Stimulated activated CD8-positive, alpha-beta memory T cell treated with anti-CD3 and anti-CD28 coated beads, Interleukin-7, amount 100 ng/mL, for 1 hour (primary cell): ENCODE data around the gene CCDC188.
"Not testable (repeated sequence)": the region's sequence is repeated elsewhere in the genome, so short reads cannot be mapped to it uniquely, and the experiment has no call there.

ENCODE experiments used
- DNase-seq, 2 donors: peaks; one replicate each; pipeline ENCODE4 v3.0.0-alpha.2; 2020; ENCODE audit warnings: low read depth in 2 of 2

The CCDC188 gene

GRCh38 chr22:20170170-20170569, 19.3 kb upstream of the CCDC188 start:
- DNase-seq: no peak

DNA sequence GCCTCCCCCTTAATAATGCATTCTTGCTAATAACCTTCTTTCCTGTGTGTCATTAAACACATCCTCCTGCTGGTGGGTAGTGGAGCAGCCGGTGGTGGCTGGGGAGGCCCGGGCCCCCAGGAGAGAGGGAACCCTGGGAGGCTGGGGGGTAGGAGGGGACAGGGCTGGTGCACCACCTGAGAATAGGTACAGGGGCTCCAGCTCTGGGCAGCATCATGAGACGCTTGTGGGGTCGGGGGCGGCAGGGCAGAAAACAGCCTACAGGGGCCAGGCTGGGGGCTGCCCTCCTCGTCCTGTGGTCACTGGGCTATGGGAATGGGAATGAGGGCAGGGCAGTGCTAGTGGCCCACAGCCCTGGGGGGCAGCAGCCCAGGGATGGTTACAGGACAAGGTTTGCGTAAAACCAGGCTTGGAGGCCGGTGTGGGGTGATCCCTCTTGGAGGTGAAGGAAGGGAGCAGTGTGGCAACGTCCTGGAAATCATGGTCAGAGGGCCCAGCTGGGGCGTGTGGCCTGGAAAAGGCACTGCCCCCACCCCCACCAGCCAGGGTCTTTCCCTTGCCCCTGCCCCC, 18.5 kb upstream of the CCDC188 start:
- no peak for DNase-seq

- no peak for DNase-seq
These were observed 16.9 kb upstream of the CCDC188 start for GRCh38 chr22:20167643-20168322.

DNA sequence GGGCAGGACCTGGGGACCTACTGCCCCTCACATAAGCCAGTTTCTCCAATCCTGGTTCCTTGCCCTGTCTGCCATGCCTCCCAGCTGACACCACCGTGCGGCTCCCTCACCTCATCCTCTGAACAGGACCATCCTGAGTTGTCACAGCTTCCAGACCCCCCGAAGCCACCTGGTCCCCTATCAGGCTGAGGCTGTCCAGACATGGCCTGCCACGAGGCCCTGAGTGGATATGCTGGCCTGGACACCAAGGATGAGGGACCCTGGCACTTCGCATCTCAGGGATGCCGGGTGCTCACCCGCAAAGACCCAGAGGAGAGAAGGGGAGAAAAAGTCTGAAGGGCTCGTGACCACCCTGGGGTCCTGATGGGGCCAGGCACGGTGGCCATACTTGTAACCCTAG, 15.8 kb upstream of the CCDC188 start:
- DNase-seq: no peak

GRCh38 chr22:20165913-20166312, 15.1 kb upstream of the CCDC188 start:
- no peak for DNase-seq

DNA sequence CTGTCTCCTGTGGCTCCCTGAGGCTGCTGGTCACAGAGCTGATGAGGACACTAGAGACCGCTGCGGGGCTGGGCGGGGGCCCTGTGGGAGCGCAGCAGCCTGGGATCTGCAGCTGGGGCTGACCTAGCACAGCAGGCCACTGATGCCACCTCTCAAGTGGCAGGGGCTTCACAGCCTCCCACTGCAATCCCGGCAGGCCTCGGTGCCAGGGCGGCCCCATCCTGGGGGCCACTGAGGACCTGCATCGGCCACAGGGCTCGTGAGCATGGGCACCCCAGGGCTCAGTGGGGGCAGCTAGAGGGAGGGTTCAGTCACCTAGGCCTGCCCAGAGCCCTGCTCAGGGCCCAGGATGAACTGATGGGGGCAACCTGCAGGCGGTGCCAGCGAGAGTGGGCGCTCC, 14.6 kb upstream of the CCDC188 start:
- DNase-seq: no peak

DNA sequence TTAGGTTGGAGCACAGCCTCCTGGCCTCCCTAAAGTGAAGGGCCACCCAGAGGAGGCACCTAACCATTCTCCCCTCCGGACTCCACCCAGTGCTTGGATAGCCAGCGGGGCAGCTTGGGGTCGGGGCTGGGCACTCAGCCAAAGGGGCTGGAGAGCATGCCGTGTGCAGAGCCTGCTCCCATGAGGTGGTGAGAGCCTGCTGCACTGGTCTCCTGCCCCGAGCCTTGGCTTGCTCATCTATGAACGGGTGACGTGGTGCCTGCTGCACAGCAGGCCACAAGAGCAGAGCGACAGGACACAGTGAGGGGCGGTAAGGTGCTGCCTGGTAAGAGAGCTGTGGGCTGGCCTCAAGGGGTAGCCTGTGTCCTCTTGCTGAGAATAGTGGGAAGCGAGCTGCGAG, 14.0 kb upstream of the CCDC188 start:
- no peak for DNase-seq

DNA sequence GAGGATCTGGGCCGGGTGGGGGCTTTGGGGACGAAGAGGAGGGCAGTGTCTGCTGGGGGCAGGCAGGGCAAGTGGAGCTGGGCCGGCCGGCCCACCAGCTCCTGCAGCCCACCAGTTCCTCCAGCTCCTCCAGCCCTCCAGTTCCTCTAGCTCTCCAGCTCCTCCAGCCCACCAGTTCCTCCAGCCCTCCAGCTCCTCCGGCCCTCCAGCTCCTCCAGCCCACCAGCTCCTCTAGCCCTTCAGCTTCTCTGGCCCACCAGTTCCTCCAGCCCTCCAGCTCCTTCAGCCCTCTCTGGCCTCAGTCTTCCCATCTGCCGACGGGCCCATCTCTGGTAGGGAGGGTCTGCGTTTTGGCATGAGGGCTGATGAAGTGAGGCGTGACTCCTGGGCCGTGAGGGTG, 9.2 kb upstream of the CCDC188 start:
- DNase-seq: no peak

DNA sequence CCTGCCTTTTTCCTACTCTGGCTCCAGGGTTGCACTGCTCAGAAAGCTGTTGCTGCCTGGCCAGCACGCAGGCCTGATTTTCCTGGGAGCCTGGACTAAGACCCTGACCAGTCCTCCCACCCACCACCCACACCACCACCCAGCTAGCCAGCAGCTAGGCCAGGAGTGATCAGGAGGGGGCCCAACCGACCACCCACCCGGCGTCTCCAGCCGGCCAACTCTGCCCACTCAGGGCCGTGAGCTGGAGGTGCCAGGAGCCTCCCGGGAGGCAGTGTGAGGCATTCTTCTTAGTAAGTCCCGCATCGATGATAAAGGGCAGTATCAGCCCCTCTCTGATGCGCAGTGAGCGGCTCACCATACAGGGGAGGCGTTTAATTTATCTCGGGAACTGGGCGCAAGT, 8.7 kb upstream of the CCDC188 start:
- DNase-seq: not testable (repeated sequence)

GRCh38 chr22:20159076-20159475, 8.2 kb upstream of the CCDC188 start:
- DNase-seq: no peak

GRCh38 chr22:20158391-20159036, 7.7 kb upstream of the CCDC188 start:
- DNase-seq: no peak

- no peak for DNase-seq
These were observed 6.8 kb upstream of the CCDC188 start for GRCh38 chr22:20157430-20158183.

GRCh38 chr22:20156611-20157429, 6.0 kb upstream of the CCDC188 start:
- DNase-seq: peak; percentile 85 to 96

- DNase-seq: no peak
These were observed 5.2 kb upstream of the CCDC188 start for GRCh38 chr22:20156042-20156389.

DNA sequence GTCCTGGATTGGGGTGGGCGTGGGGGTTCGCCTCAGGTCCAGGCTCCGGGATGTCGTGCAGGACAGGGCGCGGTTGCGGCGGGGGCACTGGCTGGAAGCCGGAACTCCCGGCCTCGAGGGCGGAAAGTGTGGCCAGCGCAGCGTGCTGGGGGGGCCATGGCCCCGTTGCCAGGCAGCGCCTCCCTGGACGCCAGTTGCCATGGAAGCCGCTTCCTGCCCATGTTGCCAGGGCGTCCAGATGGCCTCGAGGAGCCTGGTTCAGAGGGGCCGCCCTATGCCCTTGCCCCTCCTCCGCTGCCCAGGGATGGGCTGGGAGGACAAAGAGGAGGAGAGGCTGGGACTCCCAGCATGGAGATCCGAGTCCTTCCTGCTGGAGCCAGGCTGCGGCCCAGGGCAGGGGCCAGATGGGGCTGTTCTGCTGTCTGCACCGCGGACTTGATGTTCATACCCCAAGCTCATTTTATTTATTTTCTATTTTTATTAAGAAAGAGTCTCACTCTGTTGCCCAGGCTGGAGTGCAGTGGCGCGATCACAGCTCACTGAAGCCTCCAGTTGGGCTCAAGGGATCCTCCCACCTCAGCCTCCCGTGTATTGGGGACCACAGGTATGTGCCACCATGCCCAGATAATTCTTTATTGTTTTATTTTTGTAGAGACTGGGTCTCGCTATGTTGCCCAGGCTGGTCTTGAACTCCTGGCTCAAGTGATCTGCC, 4.6 kb upstream of the CCDC188 start:
- DNase-seq: no peak

DNA sequence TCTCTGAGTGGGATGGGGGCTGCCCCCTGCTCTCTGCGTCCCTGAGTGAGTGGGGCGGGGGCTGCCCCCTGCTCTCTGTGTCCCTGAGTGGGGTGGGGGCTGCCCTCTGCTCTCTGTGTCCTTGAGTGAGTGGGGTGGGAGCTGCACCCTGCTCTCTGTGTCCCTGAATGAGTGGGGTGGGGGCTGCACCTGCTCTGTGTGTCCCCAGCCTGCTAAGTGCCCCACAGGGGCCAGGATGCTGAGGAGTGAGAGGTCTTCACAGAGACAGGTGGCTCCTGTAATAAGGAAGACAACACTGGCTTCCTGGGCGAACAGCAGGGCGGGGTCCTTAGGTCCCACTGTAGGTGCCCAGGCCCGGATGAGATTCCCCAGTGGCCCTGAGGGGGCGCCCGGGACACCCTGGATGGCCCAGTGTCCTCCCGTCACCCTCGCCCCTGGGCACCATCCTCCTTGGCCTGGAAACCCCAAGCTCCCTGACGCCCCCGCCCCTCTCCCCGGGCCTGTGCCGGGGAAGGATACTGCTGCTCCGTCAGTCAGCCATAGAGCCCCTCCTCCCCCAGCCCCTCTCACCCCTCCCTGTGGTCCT, 3.8 kb upstream of the CCDC188 start:
- DNase-seq: no peak

DNA sequence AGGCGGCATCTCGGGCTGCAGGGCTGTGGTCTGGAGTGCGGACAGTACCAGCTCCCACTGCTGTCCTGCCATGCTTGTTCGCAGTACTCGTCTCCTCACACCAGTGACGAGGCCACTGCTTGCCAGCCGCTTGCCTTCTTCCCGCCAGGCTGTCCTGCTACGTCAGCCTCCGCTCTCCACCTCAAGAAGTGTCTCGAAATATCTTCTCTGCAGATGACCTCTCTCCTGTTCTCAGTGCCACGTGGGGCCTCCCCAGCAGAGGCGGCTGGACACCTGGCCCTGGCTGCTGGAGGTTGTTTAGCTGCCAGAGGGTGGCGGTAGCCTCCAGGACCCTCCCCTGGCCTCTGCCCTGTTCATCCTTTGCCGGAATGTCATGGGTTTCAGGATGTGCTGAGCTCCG, 3.1 kb upstream of the CCDC188 start:
- DNase-seq: no peak

DNA sequence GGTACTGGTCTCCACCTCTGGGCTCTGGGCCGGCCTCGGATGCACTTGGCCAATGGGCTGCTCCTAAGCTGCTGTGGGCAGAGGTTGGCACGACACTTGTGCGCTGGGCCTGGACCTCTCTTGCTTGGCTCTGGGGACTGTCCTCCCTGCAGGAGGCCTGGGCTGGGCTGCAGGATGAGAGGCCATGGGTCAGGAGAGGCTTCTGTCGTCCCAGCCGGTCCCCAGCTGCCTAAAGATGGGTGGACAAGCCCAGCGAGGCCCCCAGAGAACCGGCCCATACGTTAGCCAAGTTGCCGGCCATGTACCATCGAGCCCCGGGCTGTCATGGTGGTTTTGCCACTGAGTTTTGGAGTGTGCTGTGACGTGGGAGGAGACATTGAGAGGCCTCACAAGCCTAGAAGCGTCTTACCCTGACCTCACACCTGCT, 1.6 kb upstream of the CCDC188 start:
- no peak for DNase-seq

DNA sequence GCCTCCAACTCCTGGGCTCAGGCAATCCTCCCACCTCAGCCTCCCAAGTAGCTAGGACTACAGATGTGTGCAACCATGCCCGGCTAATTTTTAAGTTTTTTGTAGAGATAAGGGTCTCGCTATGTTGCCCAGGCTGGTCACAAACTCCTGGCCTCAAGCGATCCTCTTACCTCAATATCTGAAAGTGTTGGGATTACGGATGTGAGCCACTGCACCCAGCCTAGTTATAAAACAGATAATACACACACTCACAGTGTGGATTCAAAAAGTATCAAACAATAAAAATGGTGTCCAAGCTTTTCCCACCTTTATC, 377 bp upstream of the CCDC188 start:
- DNase-seq: no peak

DNA sequence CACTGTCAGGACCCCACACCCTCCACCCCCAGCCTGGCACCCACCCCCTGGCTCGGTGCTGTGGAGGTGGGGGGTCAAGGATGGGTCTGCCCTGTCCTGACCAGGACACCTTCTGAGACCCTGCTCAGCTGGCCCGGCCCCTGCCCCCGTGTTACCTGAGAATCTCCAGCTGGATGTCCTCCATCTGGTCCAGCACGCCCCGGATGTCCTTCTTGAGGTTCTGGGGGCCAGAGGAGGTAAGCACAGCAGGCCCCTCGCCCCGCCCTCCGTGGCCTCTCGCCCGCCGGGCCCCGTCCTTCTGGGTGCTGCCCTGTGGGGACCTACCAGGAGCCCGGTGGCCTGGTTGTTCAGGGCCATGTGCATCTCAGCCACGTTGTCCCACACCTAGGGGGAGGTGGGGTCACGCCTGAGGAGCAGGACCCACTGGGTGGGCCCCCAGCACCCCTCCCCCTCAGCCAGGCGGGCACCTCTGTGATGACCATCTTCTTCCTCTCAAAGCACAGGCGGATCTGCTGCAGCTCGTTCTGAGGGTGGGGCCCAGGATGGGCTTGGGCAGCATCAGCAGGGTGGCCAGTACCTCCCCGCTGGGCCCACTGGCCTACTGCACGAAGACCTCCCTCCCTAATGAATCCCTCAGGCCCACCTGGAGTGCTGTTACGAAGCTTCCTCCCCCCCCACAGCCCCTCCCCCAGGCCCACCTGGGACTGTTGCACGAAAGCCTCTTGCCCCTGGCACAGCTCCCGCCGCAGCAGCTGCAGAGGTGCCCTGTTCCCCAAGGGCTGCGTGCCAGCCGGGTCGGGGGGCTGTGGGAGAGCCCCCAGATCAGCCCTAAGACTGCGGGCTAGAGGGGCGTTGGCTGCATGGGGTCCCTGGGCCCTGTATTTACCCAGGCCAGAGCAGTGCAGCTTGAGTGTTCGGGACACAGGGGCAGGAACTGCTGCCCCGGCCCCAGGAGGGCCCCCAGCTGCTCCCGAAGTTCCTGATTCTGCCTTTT, 1.3 kb downstream of the CCDC188 start:
- no peak for DNase-seq
